Measurements from ENCODE around the gene TACR2.
A peak's percentile ranks its signal among the peaks of the same experiment; 100 is the strongest.

TACR2 gene

GRCh38 chr10:69402386-69402785 lies 14.3 kb downstream of the TACR2 start:
- no peak for DNase-seq (ENCODE audit: low spot score)

GRCh38 chr10:69401416-69401815 lies 15.3 kb downstream of the TACR2 start:
- DNase-seq (ENCODE audit: low spot score), result no peak

DNA sequence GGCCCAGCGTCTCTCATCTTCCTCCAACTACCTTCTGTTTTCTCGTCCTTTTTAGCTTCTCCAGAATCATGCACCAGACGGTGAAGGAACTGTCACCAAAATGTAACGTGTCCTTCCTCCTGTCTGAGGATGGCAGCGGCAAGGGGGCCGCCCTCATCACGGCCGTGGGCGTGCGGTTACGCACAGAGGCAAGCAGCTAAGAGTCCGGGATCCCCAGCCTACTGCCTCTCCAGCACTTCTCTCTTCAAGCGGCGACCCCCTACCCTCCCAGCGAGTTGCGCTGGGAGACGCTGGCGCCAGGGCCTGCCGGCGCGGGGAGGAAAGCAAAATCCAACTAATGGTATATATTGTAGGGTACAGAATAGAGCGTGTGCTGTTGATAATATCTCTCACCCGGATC lies 15.8 kb downstream of the TACR2 start:
- DNase-seq (ENCODE audit: low spot score), result no peak

- no peak for DNase-seq (ENCODE audit: low spot score)
These were observed 18.3 kb downstream of the TACR2 start for GRCh38 chr10:69398466-69398865.

- no peak for DNase-seq (ENCODE audit: low spot score)
These were observed 18.7 kb downstream of the TACR2 start for GRCh38 chr10:69397972-69398371.

DNA sequence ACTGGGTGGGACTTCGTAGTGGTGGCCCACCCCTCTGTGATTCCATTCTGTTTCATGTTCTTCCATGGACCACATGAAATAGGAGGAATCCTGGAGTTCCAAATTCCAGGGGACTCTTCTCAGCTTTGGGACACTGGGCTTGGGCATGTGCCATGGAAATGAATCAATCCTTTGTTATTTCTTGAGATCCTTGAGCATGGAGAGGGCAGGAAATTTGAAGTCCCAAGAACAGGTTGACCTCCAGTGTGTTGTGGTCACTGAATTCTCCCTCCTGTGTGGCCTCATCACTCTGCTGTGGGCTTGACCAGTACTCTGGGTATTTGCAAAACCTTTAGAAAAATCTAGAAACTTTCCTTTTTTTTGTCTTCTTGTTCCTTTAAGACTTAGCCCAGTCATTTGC lies 22.7 kb downstream of the TACR2 start:
- DNase-seq (ENCODE audit: low spot score), result no peak

DNA sequence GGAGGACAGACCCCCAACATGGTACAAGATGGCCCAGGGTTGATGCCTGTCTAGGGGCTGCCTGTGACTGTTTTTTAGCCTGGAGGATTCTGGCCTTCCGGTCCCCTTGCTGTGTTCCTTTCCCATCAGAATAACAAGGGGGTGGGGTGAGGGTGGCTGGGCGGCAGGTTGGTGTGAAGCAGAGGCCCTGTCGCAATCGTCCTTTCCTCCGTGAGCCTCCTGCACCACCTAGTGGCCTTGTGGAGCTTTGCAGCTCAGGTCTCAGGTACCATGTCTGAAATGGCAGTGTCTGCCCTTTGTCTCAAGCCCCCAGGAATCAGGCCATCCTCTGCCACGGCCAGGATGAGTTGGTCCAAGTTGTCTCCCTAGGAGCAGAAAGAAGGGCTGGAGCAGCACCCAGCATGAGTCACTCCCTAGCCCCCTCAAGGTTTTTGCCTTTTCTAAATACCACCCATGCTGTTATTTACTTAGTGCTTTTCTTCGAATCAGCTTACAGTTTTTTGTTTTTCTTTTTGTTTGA lies 24.2 kb downstream of the TACR2 start:
- peak; percentile 89 for DNase-seq (ENCODE audit: low spot score)

GRCh38 chr10:69391158-69391557 lies 25.6 kb downstream of the TACR2 start:
- DNase-seq (ENCODE audit: low spot score), result no peak

- no peak for DNase-seq (ENCODE audit: low spot score)
These were observed 26.8 kb downstream of the TACR2 start for GRCh38 chr10:69389827-69390490.

DNA sequence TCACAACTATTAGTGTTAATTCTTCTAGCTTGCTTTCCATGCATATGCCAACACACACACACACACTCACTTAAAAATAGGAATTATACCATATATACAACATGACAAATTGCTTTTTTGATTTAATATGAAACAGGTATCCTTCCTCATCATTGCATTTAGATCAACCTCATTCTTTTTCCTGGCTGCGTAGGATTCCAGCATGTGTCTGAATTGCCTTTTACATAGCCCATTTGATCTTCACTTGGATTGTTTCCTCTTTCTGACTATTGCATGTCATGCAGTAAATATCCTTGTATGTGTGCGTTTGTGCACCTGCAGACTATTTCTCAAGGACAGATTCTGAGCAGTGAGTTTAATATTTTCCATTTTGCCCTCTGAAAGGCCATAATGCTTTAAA lies 28.2 kb downstream of the TACR2 start:
- DNase-seq (ENCODE audit: low spot score), result no peak

DNA sequence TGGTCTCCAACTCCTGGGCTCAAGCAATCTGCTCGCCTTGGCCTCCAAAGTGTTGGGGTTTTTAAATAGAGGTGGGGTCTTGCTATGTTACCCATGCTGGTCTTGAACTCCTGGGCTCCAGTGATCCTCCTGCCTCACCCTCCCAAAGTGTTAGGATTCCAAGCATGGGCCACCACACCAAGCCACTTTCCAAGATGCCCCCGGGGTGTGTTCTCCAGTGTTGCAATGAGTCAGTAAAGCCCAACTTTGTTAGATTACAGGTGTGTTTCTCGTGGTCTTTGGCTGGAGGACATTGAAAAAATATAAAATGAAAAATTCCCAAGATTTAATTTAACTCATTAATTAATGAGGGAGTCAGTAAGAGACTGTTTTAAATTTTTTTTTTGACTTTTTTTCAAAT lies 29.2 kb downstream of the TACR2 start:
- DNase-seq (ENCODE audit: low spot score), result no peak

GRCh38 chr10:69385454-69386350 lies 31.0 kb downstream of the TACR2 start:
- DNase-seq (ENCODE audit: low spot score), result no peak

- no peak for DNase-seq (ENCODE audit: low spot score)
These were observed 32.4 kb downstream of the TACR2 start for GRCh38 chr10:69384320-69384719.

DNA sequence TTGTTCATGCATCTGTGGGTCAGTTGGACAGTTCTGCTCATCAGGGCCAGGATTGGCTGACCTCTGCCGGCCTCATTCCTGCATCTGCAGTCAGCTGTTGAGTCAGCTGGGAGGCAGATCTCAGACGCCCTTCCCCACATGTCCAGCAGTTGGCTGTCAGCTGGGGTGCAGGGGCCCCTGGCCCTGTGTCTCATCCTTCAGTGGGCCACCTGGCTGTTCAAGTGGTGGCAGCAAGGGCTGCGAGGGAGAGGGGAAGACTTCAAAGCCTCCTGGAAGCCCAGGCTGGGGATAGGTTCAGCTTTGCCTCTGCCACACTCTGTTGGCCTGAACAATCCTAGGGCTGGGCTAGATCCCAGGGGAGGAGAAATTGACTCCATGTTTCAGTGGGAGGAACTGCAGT lies 33.2 kb downstream of the TACR2 start:
- no peak for DNase-seq (ENCODE audit: low spot score)

DNA sequence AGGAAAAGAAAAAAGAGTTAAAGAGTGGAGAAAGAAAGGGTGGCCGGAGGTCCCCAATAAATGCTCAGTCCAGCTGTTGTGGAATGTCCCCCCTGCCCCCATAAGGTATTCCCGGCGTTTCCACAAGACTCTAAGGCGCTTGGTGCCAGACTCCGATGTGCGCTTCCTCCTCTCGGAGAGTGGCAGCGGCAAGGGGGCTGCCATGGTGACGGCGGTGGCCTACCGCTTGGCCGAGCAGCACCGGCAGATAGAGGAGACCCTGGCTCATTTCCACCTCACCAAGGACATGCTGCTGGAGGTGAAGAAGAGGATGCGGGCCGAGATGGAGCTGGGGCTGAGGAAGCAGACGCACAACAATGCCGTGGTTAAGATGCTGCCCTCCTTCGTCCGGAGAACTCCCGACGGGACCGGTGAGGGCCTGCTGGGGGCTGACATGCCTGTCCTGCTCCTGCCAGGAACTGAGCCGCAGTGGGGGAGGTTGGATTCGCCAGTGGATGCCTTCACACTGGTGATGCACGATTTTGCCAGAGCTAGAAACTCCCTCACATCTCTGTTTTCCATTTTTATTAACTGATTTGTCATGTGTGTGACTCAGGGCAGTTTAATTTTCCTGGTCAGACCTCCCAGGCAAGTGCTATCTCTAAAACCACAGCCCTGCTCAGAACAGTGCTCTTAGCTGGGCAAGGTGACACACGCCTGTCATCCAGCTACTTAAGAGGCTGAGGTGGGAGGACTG lies 34.2 kb downstream of the TACR2 start:
- DNase-seq (ENCODE audit: low spot score), result no peak

GRCh38 chr10:69379800-69380199 lies 36.9 kb downstream of the TACR2 start:
- DNase-seq (ENCODE audit: low spot score), result no peak

DNA sequence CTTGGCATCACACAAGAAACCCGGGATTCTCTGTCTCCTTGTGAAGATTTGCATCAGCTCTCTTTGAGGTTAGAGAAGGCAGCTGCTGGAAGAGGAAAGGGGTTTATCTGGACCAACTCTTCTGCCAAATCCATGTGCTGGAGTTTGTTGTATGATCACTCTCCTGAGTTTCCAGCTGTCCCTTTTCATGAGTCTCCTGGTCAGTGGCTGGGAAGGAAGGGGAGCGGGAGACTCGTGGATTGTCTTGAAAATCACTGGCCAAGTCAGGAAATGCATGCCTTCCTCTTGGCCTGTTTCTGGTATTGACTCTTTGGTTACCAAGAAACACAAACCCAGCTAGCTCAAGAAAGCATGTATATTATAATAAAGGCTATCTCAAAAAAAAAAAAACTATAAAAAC lies 38.8 kb downstream of the TACR2 start:
- no peak for DNase-seq (ENCODE audit: low spot score)

DNA sequence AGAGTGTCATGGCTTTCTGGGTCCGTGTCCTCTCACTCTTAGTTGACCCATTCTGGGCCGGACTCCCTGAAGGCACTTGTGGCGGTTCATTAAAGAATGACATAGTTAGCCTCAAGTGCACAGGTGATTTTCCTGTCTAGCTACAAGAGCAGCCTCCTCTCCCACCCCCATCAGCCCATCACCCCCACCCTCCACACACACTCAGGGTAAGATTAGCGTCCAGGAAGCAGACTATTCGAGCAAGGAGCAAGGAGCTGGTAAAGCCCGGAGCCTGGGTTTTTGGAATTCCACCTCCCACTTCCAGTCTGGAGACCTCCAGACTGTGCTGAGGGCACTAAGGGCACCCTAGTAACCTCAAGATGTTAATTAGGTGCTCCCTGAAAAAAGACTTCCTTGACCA lies 39.5 kb downstream of the TACR2 start:
- DNase-seq (ENCODE audit: low spot score), result no peak

DNA sequence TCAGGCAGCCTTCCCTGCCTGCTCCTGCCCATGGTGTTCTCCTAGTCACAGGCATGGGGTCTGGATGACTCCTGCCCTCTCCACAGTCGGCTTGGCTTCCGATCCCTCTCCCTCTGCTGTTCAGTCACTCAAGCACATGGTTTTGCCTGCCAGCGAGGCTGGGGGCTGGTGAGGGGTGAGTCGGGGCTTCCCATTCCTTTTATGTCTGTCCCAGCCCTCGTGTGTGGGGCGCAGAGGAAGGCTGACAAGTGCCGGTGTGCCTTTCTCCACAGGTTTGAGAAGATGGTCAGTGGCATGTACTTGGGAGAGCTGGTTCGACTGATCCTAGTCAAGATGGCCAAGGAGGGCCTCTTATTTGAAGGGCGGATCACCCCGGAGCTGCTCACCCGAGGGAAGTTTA lies 40.1 kb downstream of the TACR2 start:
- DNase-seq (ENCODE audit: low spot score), result no peak

GRCh38 chr10:69375307-69376151 lies 41.2 kb downstream of the TACR2 start:
- peak; percentile 83 for DNase-seq (ENCODE audit: low spot score)

DNA sequence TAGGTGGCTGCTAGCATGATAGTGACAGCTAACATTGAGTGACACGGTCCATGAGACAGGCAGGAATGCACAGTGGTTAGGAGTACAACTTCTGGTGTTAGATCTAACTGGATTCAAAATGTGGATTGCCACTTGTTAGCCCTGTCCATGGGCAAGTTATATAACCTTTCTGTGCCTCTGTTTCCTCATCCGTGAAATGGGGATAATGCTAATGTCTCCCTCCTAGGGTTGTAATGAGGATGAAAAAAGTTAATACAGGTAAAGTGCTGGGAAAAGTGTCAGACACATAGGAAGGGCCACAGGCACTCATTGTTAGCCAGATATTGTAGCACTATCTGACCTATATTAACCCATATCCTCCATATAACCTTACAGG lies 41.8 kb downstream of the TACR2 start:
- DNase-seq (ENCODE audit: low spot score), result no peak

GRCh38 chr10:69374242-69374641 lies 42.5 kb downstream of the TACR2 start:
- DNase-seq (ENCODE audit: low spot score), result no peak

All from ecto neural progenitor cell (in vitro differentiated cells).